ENCODE data around the gene HRH1.

The HRH1 gene

DNA sequence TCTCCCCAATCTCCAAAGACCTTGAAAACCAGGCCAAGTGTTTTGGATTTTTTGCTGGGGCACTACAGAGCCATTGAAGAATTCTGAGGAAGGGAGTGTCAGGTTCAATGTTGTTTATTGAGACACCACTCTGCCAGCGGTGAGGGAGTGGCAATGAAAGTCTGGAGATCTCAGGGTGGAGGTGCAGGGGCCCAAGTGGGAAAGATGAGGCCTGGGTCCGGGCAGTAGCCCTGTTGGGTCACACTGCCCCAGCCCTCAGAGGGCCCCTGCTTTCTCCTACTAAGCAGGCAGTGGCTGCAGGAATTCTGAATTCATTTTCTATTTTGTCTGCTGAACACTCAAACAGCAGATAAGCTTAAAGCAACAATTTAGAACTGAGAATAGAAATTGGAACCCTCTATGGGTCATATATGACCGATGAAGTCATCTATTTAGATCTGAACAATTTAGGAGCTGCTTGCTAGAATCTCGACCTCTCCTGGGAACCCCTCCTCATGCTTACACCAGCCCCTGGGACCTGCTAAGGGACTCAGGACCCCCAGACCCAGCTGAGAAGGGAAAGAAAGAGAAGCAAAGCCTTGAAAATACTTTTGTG, 17.9 kb downstream of the HRH1 start:
- no peak for DNase-seq

DNA sequence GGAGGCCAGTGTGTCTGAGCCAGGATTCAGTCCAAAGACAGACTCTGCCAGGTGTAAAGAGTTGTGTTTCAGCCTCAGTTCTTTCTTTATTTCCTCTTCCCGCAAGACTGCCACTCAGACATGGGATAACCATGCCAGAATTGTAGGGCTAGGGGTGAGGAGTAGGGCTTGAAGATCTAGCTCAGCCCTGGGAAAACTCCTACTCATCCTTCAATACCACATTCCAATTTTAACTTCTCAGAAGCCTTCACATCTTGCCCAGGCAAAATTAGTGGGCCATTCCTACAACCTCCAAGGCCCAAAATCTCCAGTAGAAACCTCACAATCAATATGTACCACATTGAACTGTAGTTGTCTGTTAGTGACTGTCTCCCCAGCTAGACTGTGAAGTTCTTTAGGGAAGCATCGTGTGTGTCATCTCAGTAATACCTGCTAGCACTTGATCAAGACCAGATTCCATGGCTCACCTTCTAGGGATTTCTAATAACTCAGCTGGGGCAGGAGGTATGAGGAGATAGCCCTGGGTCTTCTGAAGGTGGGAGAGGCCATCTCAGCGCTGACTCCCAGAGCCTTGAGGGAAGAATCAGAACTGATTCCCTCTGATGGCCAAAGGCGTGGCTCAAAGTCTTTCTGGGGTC, 19.7 kb downstream of the HRH1 start:
- no peak for DNase-seq

DNA sequence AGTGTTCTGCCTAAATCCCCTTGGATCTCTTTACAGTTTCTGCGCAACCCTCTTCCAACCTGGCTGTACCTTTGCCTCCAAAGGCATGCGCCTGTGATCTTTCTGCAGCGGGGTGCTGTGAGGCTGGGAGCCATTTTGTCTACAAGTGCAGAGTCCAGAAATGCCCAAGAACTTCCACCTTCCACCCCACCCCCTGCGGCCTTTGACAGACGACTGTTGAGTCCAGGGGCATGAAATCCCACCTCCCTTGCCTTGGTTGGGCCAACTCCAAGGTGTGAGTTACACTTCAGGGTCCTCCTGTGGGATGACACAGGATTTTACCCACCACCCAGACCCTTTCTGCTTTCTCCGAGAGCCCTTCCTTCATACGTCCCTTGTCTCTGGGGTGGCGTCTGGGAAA, 24.1 kb downstream of the HRH1 start:
- DNase-seq = no peak

DNA sequence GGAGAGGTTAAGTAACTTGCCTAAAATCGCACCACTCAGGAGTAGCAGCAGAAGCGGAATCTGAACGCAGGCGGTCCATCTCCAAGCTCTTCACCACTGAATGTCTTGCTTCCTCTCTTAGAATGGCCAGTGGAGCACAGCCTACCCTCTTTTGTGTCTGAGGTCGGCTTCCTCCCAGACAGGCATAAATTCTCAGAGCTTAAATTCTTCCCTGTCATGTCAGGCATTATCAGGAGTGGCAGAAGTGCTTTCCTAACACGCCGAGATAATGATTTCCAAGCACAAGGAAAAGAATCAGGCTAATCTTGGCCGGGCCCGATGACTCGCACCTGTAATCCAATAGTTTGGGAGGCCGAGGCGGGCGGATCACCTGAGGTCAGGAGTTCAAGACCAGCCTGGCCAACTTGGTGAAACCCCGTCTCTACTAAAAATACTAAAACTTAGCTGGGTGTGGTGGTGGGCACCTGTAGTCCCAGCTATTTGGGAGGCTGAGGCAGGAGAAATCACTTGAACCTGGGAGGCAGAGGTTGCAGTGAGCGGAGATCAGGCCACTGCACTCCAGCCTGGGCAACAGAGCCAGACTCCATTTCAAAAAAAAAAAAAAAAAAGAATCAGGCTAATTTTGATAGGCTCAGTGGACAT, 30.2 kb downstream of the HRH1 start:
- peak; percentile 9 for DNase-seq

DNA sequence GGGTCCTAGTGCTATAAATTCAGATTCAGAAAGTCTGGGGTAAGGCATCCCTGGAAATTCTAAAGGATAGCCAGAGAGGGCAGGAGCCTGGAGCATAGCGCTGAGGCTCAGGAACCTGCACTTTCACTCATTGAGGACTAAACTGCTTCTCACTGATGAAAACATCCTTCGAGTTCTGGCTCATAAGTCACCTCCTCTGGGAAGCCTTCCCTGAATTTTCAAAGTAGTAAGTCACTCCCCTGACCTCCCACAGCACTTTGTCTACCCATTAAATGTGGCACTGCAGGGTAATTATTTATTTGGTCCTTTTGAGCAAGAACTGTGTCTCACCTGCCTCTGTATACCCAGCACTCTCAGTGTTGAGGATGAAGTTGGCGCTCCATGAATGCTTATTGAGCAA, 30.9 kb downstream of the HRH1 start:
- DNase-seq = no peak

DNA sequence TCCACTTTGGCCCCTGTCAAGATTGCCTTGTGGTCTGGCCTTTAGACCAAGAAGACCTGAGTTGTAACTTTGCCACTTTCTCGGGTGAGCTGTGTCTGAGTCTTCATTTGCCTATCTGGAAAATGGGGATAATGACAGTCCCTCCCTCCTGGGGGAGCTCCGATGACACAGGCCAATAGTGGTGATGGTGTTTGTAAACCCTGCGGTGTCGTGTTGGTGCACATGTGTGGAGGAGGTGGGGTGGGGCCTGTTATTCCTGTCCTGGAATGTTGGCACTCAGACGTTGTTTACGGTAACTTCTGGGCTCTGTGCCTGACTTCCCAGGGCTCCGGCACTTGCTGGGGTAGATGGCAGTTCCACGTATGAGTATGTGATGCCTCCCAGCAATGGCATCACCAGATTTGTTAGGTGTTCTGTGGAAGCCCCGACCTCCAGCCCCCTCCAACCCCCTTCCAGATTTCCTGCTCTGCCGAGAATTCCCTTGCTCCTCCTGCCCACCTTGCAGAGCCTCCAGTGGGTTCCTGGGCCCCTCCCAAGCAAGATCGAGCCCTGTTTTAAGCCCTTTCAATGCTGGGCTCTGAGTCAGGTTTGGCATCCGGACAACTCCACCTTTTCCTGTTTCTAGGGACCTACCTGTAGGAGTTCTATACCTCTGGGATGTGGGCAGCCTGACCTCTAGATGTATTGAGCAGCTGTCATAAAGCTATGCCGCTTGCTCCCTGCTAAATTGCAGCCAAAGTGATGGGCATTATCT, 31.4 kb downstream of the HRH1 start:
- DNase-seq = no peak

DNA sequence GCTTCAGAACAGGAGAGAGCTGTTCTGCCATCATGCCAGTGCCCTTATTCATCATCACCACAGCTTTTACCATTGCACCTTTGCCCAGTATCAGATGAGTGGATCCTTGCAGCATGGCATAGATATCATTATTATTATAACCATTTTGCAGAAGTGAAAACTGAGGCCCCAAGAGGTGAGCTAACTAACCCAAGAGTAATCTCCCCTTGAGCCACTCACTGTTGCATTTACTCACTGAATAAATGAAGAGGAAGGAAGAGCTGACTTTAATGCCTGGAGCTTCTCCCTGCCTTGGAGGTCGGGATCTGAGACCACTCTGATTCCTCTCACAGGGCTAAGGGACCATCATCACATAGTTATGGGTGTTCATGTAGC, 32.0 kb downstream of the HRH1 start:
- DNase-seq = no peak

DNA sequence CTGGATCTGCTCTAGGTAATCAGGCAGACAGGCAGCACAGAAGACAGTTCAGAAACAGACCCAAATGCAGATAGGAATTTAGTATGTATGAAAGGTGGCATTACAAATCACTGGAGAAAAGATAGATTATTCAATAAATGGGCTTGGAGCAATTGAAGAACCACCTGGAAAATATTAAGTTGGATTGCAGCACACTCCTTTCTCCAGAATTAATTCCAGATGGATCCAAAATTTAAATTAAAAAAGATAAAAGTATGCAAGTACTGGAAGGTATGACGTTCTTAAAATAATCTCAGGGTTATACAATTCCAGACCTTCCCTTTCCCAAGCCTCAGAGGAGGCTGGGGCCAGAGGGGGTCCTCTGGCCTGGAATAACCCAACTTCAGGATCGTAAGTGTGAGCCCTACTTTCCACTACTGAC, 32.5 kb downstream of the HRH1 start:
- no peak for DNase-seq

DNA sequence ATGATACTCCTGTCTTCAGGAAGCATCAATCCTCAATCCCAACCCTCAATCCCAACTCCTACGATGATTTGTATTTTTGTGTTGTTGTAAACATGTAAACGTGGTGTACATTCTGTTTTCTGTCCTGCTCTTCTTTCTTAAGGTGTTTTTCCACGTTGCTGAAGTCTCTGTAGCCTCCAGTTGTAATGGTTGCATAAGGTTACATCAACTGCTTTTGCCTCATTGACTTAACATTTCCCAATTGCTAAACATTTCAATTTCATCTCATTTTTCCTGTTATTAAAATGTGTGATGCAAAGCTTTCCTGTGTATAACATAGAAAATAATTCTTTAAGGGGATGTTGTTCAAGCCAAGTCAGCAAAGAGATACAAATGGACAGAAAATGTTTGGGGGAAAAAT, 33.4 kb downstream of the HRH1 start:
- no peak for DNase-seq

DNA sequence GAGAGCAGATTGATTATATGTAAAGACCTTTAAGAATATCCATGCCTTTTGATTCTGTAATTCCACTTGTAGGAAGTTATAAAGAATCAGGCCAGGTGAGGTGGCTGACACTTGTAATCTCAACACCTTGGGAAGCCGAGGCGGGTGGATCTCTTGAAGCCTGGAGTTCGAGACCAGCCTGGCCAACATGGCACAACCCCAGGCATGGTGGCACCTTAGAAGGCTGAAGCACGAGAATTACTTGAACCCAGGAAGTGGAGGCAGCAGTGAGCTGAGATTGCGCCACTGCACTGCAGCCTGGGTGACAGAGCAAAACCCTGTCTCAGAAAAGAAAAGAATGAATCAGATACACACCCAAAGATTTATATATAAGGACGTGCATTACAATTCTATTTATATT, 33.9 kb downstream of the HRH1 start:
- DNase-seq = no peak

DNA sequence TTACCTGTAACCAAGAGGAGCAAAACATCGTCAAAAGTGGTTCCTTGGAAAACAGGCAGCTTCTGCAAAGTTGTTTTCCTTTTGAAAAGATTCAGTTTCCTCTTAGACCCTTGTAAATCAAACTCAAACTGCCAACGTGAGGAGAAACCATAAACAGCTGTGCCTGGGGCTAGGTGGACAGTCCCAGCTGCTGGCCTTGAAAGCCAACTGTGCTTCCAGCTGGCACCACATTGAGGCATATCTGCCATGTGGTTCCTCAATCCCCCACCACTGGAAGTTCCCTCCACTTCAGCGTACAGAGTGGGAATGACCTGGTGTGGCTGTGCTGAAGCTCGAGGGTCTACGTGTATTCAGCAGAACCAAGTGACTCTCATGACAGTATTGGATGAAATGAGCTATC, 40.9 kb downstream of the HRH1 start:
- DNase-seq = no peak

DNA sequence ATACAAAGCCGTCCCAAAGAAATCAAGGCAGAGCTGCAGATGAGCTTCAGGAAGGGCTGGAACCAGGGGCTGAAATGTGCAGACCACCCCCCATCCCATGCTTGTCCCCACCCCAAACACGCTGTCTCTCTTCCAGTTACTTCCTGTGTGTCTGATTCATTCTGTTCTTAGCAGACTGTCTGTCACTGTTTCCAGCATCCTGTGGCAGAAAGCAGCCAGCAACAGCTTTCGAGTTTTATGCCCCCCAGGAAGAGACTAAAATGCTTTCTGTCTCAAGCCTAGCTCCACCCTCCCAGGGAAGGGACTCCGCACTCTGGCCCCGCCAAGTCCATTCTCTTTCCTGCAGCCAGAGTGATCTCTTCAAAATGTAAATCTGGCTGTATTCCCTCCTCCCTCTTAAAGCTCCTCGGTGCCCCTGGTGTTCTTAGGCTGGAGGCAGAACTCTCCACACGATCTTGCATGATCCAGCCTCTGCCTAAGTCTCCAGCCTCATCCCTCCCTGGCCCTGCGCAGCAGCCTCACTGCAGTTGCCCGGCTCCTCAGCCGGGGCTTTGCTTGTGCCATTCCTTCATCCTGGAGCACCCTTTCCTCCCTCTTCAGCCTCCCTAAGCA, 41.5 kb downstream of the HRH1 start:
- no peak for DNase-seq

DNA sequence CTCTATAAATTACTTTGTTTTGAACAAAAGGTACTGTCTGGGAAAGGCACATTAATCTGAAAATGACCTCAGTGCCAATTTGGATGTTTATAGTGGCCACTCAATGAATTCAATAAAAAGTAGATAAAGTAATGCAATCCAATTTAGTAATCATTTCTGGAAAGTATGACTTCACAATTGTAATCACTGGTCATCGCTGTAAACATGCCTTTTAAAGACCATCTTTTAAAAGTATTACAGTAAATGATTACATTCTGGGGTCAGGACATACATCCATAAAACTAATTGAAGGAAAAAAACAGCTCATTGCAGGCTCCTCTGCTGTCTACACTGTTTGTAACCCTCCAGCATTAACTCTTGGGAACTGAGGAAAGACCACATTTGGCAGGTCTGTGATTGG, 43.2 kb downstream of the HRH1 start:
- DNase-seq = no peak

DNA sequence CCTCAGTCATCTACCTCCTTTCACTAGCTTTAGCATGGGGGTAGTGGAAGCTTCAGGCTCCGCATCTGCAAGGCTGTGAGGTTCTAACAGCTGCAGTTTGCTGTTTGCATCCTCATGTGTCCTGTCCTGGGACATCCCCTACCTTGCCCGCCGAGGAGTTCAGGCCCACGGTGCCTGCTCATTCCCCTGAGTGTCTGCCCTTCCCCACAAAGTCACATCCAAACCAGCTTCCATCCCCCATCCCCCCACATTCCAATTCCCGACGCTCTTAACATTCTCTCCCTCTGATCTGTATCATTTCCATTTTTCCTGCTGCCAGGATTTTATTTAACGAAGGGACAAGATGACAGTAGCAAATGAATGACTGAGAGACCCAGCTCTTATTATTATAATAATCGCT, 43.8 kb downstream of the HRH1 start:
- DNase-seq = no peak

DNA sequence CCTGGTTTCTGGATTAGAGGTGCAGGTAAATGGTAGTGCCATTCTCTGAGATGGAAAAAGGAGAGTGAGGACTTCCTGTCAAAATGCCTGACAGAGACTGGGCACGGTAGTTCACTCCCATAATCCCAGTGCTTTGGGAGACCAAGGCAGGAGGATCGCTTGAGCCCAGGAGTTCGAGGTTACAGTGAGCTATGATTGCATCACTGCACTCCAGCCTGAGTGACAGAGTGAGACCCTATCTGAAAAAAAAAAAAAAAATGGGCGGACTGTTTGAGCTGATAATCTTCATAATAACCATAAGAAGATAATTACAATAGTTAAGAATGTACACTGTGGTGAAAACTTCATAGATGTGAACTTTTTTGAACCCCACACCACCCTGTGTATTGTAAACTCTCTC, 44.2 kb downstream of the HRH1 start:
- DNase-seq = no peak

DNA sequence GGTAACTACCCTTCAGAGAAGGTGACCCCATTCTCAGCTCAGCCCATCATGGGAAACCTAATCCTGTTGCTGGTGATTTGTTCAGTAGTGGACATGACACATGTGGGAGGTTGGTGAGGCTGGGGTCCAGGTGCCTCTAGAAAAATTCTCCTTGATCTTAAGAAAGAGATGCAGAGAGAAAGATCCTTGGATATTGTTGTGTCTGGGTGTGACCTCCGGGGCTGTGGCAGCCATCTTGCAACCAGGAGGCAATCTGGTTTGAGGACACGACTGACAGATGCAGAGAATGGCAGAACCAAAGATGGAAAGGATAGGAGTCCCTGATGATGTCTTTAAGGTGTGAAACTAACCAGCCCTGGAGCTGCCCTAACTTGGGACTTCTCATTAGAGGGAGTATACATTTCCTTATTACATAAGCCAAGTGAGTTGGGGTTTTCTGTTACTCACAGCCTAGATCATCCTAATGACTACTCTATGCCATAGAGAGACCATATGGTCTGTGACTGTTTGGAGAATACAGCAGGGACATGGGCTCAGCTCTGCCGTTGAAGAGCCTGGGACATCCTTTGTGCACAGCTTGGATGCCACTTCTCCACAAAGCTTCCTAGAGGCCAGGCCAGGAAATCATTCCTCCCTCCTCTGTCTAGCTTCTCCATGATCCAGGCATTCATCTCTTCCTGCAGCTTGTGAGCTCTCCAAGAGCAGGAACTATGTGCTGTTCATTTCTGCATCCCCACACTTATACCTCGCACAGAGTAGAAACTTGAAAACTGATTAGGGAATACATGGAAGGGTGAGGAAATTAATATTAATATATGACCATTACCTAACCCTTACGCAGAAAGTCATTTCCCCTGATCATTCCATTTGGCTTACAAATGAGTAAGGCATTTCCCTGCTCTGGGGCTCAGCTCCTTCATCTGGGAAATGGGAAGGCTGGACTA, 45.9 kb downstream of the HRH1 start:
- no peak for DNase-seq

DNA sequence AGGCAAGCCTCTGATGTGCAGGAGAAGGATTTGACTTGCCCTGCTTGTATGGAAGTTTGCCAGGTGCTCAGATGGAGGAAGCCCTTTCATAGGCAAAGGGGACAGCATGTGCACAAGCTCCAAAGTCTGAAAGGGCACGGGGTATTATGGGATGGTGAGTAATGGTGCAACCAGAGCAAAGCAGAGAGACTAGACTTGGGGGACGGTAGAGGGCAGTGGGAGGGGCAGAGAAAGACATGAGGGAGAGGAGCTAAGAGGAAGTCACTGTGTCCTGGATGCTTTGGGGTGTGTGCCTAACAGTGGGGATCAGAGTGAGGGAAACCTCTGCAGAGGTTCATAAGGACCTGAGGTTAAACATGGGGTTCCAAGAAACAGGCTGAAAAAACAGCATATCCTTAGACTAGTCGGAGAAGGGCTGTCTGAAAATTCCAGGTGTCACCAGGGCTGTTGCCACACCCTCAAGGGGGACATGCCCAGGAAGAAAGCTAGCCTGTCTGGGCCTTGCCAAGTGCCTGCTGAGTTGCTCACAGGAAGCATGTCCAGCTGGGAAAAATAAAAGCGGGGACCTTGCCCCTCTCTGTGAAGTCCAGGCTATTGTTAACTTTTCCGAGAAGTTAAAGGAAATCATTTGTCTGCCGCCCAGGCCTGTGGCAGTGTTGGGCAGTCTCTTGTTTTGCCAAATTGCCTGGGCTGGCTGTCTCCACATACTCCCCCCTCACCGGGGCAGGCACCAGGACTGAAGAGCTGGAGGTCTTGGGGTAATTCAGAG, 47.1 kb downstream of the HRH1 start:
- no peak for DNase-seq

DNA sequence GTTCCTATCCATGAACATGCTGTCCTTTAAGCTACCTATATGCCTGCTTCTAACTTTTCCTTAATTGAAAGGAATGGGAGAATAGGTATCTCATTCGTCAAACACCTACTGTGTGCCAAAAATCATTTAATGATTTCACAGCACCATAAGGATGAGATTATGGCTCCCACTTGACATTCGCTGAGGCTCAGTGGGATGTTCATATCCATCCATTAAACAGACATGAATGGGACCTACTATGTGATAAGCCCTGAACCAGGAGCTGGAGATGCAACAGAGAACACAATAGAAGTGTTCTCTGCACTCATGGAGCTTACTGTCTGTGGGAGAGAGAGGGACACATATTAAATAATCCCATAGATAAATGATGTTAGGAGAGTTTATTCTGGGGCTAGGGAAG, 49.7 kb downstream of the HRH1 start:
- DNase-seq = no peak

DNA sequence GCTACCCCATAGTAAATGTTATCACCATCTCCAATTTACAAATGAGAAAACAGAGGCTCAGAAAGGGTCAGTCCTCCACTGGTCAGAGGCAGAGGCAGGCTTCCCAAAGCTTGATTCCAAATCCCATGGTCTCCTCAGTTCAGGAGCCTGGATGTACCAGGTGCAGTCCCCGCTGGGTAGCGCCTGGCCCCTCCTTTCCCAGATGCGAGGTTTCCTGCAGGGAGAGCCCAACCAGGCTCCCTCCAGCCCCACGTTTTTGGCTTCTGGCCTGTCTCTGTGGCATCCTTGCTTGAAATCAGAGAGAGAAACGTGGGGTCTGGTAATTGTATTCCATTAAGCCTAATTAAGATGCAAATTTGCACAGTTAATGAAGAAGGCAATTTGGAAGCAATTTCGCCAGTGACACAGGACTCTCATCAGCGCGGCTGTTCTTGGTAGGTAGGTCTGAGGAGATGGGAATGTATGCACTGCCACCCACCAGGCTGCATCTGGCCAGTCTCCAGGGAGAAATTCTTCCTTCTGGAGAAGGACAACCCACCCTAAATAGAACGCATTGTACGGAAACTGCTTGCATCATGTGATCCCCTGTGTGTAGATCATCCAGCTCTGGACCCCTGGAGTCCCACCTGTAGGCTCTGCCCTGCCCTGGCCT, 50.5 kb downstream of the HRH1 start:
- no peak for DNase-seq

DNA sequence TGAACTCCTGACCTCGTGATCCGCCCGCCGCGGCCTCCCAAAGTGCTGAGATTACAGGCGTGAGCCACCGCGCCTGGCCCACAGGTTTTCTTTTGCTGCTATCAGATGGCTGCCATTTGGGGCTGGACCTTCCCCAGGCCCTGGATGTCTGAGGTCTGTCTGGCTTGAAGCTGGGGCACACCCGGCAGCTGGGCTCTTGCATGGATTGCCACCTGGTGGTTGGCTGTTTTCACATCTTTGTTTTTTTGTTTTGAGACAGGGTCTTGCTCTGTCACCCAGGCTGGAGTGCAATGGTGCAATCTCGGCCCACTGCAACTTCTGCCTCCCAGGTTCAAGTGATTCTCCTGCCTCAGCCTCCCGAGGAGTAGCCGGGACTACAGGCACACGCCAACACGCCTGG, 51.6 kb downstream of the HRH1 start:
- DNase-seq = peak; percentile 10

DNA sequence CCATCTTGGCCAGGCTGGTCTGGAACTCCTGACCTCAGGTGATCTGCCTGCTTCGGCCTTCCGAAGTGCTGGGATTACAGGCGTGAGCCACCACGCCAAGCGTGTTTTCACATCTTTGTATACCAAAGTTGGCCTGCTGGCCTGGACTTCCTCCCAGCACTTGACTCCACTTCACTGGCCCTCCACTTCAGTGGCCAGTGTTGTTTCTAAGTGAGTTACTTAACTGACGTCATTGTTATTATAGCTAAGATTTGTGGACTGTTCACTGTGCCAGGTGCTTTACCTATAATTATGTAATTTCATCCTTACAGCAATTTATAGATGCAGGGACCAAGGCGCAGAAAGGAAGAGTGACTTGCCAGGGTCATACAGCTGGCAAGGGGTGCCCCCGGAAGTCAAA, 52.0 kb downstream of the HRH1 start:
- DNase-seq = no peak

Data from NCI-H82 (cell line).